Spleen (tissue), 11 donors: Measurements from ENCODE around the gene S100B. TPM values are rescaled to one million over a fixed set of nuclear protein-coding genes. Genes with fewer than 3 reads are reported as not detected.

Source experiments
- DNase-seq: peaks from one replicate; pipeline ENCODE4 v3.0.0-alpha.2; 2020
- H3K27ac ChIP-seq, 8 donors: fragments of 200-600 bp; sonication (generic) in 7 of 8; 1 replicate in 4 of 8; 2 replicates in 4 of 8; pipeline versions ENCODE4 v1.5.0 to v1.8.0; 2016 to 2021; ENCODE audit warnings: inconsistent platforms in 4 of 8, mild to moderate bottlenecking in 4 of 8, moderate library complexity in 1 of 8
- H3K27me3 ChIP-seq, 7 donors: fragments of 200-600 bp; sonication (generic) in 6 of 7; replicated peaks in 1 of 7; 1 replicate in 4 of 7; 2 replicates in 3 of 7; pipeline versions ENCODE4 v1.5.0 to v1.8.0; 2016 to 2021; ENCODE audit warnings: inconsistent platforms in 3 of 7, mild to moderate bottlenecking in 1 of 7
- H3K36me3 ChIP-seq, 6 donors: fragments of 200-600 bp; sonication (generic) in 5 of 6; 1 replicate in 4 of 6; 2 replicates in 2 of 6; pipeline versions ENCODE4 v1.5.0 to v1.8.0; 2016 to 2021; ENCODE audit warnings: inconsistent platforms in 2 of 6
- H3K4me1 ChIP-seq, 6 donors: fragments of 200-600 bp; sonication (generic) in 5 of 6; 1 replicate in 3 of 6; 2 replicates in 3 of 6; pipeline versions ENCODE4 v1.5.0 to v1.8.0; 2016 to 2021; ENCODE audit warnings: inconsistent platforms in 3 of 6
- H3K4me3 ChIP-seq, 8 donors: fragments of 200-600 bp; sonication (generic) in 7 of 8; 1 replicate in 4 of 8; 2 replicates in 4 of 8; pipeline versions ENCODE4 v1.5.0 to v1.8.0; 2016 to 2021; ENCODE audit warnings: inconsistent platforms in 4 of 8, mild to moderate bottlenecking in 4 of 8, moderate library complexity in 2 of 8
- H3K9me3 ChIP-seq, 8 donors: fragments of 200-600 bp; sonication (generic) in 7 of 8; 1 replicate in 4 of 8; 2 replicates in 4 of 8; pipeline versions ENCODE4 v1.5.0 to v1.8.0; 2016 to 2021; ENCODE audit warnings: inconsistent platforms in 4 of 8
- POLR2A ChIP-seq, 3 donors: fragments of 450-650 bp; IDR thresholded peaks; one replicate each; pipeline ENCODE4 v1.5.1; 2017; ENCODE audit warnings: antibody characterized with exemption in 3 of 3, mild to moderate bottlenecking in 1 of 3
- POLR2AphosphoS5 ChIP-seq, 3 donors: sonication (generic); formaldehyde crosslinking; IDR thresholded peaks; one replicate each; pipeline ENCODE4 v1.5.1; 2017; ENCODE audit warnings: antibody characterized with exemption in 3 of 3
- whole genome bisulfite sequencing, 5 donors: extraction: QIAGEN DNeasy Blood & Tissue Kit in 3 of 5; methylation state at CpG; one replicate each; pipeline versions ENCODE4 v1.1.5 to v1.1.7; 2013 to 2018; 5-methylcytosine and 5-hydroxymethylcytosine counted together
- intact Hi-C: fragments of 100-400 bp; cut with DNase I; formaldehyde crosslinking; loops from one replicate; pipeline ENCODE4 v1.15.0; 2023; ENCODE audit warnings: low total_unique reads
- polyA plus RNA-seq, 3 donors: library from polyadenylated mRNA; stranded (reverse); fragments of 200-250 nt; gene quantifications; one replicate each; pipeline ENCODE4 v1.2.1, GENCODE V29; 2013
- total RNA-seq, 7 donors: library from RNA; depleted of rRNA in 3 of 7; stranded (reverse); fragments of >200 nt in 3 of 7; fragmentation: NEBNext Ultra II Directional in 4 of 7; extraction: Animal tissue kit (Norgen Biotek cat#: 25700) in 4 of 7; gene quantifications; one replicate each; pipeline versions ENCODE4 v1.1.0 to v1.2.1, GENCODE V29; 2016 to 2021
- TF ChIP-seq, protein P1 (sequence below), 11 experiments: fragments of 200-600 bp in 7 of 11; fragments of 450-650 bp in 4 of 11; sonication (generic) in 4 of 11; IDR thresholded peaks in 8 of 11; conservative IDR thresholded peaks in 3 of 11; 1 replicate in 7 of 11; 2 replicates in 4 of 11; pipeline versions ENCODE4 v1.4.0 to v1.8.0; 2016 to 2021; ENCODE audit warnings: antibody characterized with exemption in 11 of 11, inconsistent platforms in 4 of 11, mild to moderate bottlenecking in 1 of 11
- donor health status: healthy with polysubstance abuse.
- donor health status: DM: no; HTN: no; CAD: no; lungs with moderate emphysema.
- donor health status: DM: no; HTN: no; CAD: no.
- donor health status: Bipolar disorder and iron deficiency.
- donor health status: healthy.
- donor health status: DM: no; HTN: no; CAD: no.
- donor health status: DM: yes; HTN: yes; CAD: no.

Gene S100B
- total and polyA plus RNA-seq, 10 donors: 9.7 to 46.0 (median 21.4) TPM

DNA sequence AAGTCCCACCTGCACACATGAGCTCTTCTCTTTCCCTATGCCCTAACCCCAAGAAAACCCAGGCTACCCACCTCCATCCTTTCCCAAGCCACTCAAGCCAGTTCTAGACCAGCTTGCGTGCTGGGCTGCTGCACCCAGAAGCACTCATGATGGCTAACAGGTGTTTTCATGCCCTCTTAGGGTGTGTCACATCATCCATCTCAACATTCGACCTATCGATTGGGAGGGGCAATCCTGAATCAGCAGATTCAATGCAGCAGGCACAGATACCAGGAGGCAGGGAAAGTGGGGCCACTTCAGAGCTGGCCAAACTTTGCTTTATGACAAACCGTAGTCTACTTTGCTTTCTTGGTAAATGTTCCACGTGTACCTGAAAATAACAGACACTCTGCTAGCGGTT, 24.0 kb upstream of the S100B start:
- TF ChIP-seq, protein P1, sequence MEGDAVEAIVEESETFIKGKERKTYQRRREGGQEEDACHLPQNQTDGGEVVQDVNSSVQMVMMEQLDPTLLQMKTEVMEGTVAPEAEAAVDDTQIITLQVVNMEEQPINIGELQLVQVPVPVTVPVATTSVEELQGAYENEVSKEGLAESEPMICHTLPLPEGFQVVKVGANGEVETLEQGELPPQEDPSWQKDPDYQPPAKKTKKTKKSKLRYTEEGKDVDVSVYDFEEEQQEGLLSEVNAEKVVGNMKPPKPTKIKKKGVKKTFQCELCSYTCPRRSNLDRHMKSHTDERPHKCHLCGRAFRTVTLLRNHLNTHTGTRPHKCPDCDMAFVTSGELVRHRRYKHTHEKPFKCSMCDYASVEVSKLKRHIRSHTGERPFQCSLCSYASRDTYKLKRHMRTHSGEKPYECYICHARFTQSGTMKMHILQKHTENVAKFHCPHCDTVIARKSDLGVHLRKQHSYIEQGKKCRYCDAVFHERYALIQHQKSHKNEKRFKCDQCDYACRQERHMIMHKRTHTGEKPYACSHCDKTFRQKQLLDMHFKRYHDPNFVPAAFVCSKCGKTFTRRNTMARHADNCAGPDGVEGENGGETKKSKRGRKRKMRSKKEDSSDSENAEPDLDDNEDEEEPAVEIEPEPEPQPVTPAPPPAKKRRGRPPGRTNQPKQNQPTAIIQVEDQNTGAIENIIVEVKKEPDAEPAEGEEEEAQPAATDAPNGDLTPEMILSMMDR (IDR thresholded peaks at IDR 0.05 in 8 of 11, conservative IDR thresholded peaks at IDR 0.05 in 3 of 11): no peak
- TF ChIP-seq POLR2AphosphoS5 (IDR thresholded peaks at IDR 0.05) (no peak), POLR2A (IDR thresholded peaks at IDR 0.05) (no peak)
- DNase-seq: no peak
- intact Hi-C loops: no loop called here
- H3K36me3 ChIP-seq: no peaks in the 10 kb centered on the region
- no peak overlapping the region for H3K27ac ChIP-seq
- peaks cover 0 to 23% (median 19%) of the 10 kb centered on the region in 8 donors for H3K9me3 ChIP-seq
- peaks cover 0 to 11% (median 0%) of the 10 kb centered on the region in 6 donors for H3K4me1 ChIP-seq
- peaks cover 0 to 6% (median 0%) of the 10 kb centered on the region in 7 donors for H3K27me3 ChIP-seq
- H3K4me3 ChIP-seq: no peak overlapping the region
- WGBS, 5 donors: 85 to 88% (median 87%) methylated on average over 6 of the region's 6 CpGs

GRCh38 chr21:46627726-46628125, 22.8 kb upstream of the S100B start:
- Histone ChIP-seq H3K9me3 (peaks cover 0 to 23% (median 19%) of the 10 kb centered on the region in 8 donors), H3K27me3 (peaks cover 0 to 6% (median 0%) of the 10 kb centered on the region in 7 donors), H3K4me1 (peaks cover 0 to 19% (median 5%) of the 10 kb centered on the region in 6 donors), H3K4me3 (no peak overlapping the region), H3K27ac (peak overlapping the region in 3 of 8 donors; percentile 58 to 70 (median 65)), H3K36me3 (no peaks in the 10 kb centered on the region)
- no peak for DNase-seq
- TF ChIP-seq POLR2A (IDR thresholded peaks at IDR 0.05) (no peak), POLR2AphosphoS5 (IDR thresholded peaks at IDR 0.05) (no peak)
- TF ChIP-seq, protein P1 (IDR thresholded peaks at IDR 0.05 in 8 of 11, conservative IDR thresholded peaks at IDR 0.05 in 3 of 11): no peak
- 87 to 95% (median 90%) methylated on average over 4 of the region's 4 CpGs for WGBS, 5 donors
- intact Hi-C loops: no loop called here

GRCh38 chr21:46626975-46627501, 22.2 kb upstream of the S100B start:
- H3K4me1 ChIP-seq: peaks cover 0 to 26% (median 12%) of the 10 kb centered on the region in 6 donors
- TF ChIP-seq POLR2AphosphoS5 (IDR thresholded peaks at IDR 0.05) (no peak), POLR2A (IDR thresholded peaks at IDR 0.05) (no peak)
- no peaks in the 10 kb centered on the region for H3K36me3 ChIP-seq
- peaks cover 0 to 6% (median 0%) of the 10 kb centered on the region in 7 donors for H3K27me3 ChIP-seq
- intact Hi-C loops: no loop called here
- 42 to 77% (median 64%) methylated on average over 6 of the region's 6 CpGs for WGBS, 5 donors
- no peak overlapping the region for H3K4me3 ChIP-seq
- peaks cover 0 to 23% (median 19%) of the 10 kb centered on the region in 8 donors for H3K9me3 ChIP-seq
- no peak for DNase-seq
- peak overlapping the region in 6 of 8 donors; percentile 19 to 70 (median 50) for H3K27ac ChIP-seq

DNA sequence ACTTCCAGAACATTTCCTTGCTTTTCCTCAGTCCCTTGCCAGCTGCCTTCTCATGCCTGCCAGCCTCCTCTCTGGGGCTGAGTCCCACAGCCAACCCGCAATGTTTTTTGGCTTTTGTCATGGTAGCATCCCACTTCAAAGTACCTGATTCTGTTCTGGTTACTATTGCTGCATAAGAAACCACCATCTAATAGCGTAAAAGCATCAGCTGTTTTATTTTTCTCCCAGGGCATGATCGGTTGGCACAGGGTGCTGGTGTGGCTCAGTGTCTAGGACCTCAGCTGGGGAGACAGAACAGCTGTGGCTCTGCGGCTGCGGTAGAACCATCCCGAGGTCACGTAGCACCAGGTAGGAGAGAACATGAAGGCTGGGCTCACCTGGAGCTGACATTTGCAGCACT, 21.7 kb upstream of the S100B start:
- Histone ChIP-seq H3K4me1 (peaks cover 0 to 31% (median 17%) of the 10 kb centered on the region in 6 donors), H3K36me3 (no peaks in the 10 kb centered on the region), H3K27me3 (peaks cover 0 to 6% (median 0%) of the 10 kb centered on the region in 7 donors), H3K27ac (peak overlapping the region in 6 of 8 donors; percentile 19 to 70 (median 50)), H3K4me3 (no peak overlapping the region), H3K9me3 (peaks cover 0 to 23% (median 19%) of the 10 kb centered on the region in 8 donors)
- WGBS, 5 donors: 81 to 95% (median 93%) methylated on average over 5 to 7 of the region's 7 CpGs
- no peak for TF ChIP-seq POLR2A (IDR thresholded peaks at IDR 0.05)
- TF ChIP-seq, protein P1 (IDR thresholded peaks at IDR 0.05 in 8 of 11, conservative IDR thresholded peaks at IDR 0.05 in 3 of 11): no peak
- no peak for TF ChIP-seq POLR2AphosphoS5 (IDR thresholded peaks at IDR 0.05)
- intact Hi-C loops: no loop called here
- DNase-seq: no peak
